B cell (primary cell): ENCODE results near the gene LSM6. TPM values are rescaled to one million over a fixed set of nuclear protein-coding genes. Genes with fewer than 3 reads are reported as not detected.

ENCODE experiments used
- ATAC-seq: fragments of 200-7000 bp; cut with Tn5 transposase; one replicate; pipeline ENCODE4 v1.10.0; 2021; ENCODE audit warnings: low read depth, mild to moderate bottlenecking, moderate number of reproducible peaks, moderate library complexity
- CTCF ChIA-PET: fragments of 350-600 bp; sonication (Branson Sonifier 250); formaldehyde crosslinking; loops from one replicate; lab custom pipeline; 2021; ENCODE audit warnings: antibody characterized with exemption, inconsistent platforms; lab: Charles Lee
- POLR2A ChIA-PET: fragments of 350-600 bp; sonication (Branson Sonifier 250); formaldehyde crosslinking; loops from one replicate; lab custom pipeline; 2021; ENCODE audit warnings: antibody characterized with exemption; lab: Charles Lee
- DNase-seq: peaks from one replicate; pipeline ENCODE4 v3.0.0; 2013
- H2AFZ ChIP-seq: 2 replicates; pipeline ENCODE4 v1.6.1; 2012; ENCODE audit warnings: mild to moderate bottlenecking, low read depth, low read length; ENCODE audit not compliant: insufficient read depth, poor library complexity, severe bottlenecking
- H3K27ac ChIP-seq, 2 donors: 1 replicate in 1 of 2; 2 replicates in 1 of 2; pipeline ENCODE4 v1.5.1; 2012 to 2013; ENCODE audit warnings: low read length in 2 of 2, mild to moderate bottlenecking in 2 of 2, moderate library complexity in 1 of 2
- H3K27me3 ChIP-seq, 4 experiments: fragments of 200-600 bp in 1 of 4; sonication (generic) in 1 of 4; replicated peaks in 1 of 4; 1 replicate in 2 of 4; 2 replicates in 2 of 4; pipeline versions ENCODE4 v1.6.1 to v1.7.0; 2013 to 2016; ENCODE audit warnings: low read length in 3 of 4, mild to moderate bottlenecking in 2 of 4, mixed read lengths in 1 of 4, moderate library complexity in 1 of 4; ENCODE audit not compliant: insufficient read depth in 4 of 4, control insufficient read depth in 3 of 4; ENCODE audit errors: control extremely low read depth in 1 of 4
- H3K36me3 ChIP-seq, 2 experiments: replicated peaks in 1 of 2; 1 replicate in 1 of 2; 2 replicates in 1 of 2; pipeline versions ENCODE4 v1.6.1 to v1.7.1; 2013; ENCODE audit warnings: low read length in 1 of 2; ENCODE audit not compliant: insufficient read depth in 2 of 2, control insufficient read depth in 1 of 2; ENCODE audit errors: control extremely low read depth in 1 of 2, extremely low read depth in 1 of 2
- H3K4me1 ChIP-seq, 2 donors: fragments of 200-600 bp in 1 of 2; sonication (generic) in 1 of 2; 1 replicate in 1 of 2; 2 replicates in 1 of 2; pipeline versions ENCODE4 v1.5.1 to v1.6.1; 2013 to 2017; ENCODE audit warnings: low read length in 2 of 2; ENCODE audit not compliant: control insufficient read depth in 2 of 2, insufficient read depth in 2 of 2
- H3K4me2 ChIP-seq: replicated peaks from 2 replicates; pipeline ENCODE3; 2012; ENCODE audit warnings: mild to moderate bottlenecking, low read depth, low read length; ENCODE audit not compliant: poor library complexity, severe bottlenecking
- H3K4me3 ChIP-seq, 5 experiments: fragments of 200-600 bp in 1 of 5; sonication (generic) in 1 of 5; 1 replicate in 3 of 5; 2 replicates in 2 of 5; pipeline versions ENCODE4 v1.5.1 to v1.7.0; 2011 to 2016; ENCODE audit warnings: low read length in 4 of 5, mild to moderate bottlenecking in 4 of 5, low read depth in 2 of 5, control low read depth in 1 of 5, moderate library complexity in 1 of 5; ENCODE audit not compliant: insufficient read depth in 1 of 5; ENCODE audit errors: control extremely low read depth in 1 of 5, extremely low read depth in 1 of 5
- H3K79me2 ChIP-seq: fragments of 200-600 bp; sonication (generic); one replicate; pipeline ENCODE4 v1.6.0; 2016; ENCODE audit warnings: low read length; ENCODE audit not compliant: control insufficient read depth, insufficient read depth
- H3K9ac ChIP-seq: fragments of 200-600 bp; sonication (generic); 2 replicates; pipeline ENCODE4 v1.6.1; 2017; ENCODE audit warnings: mild to moderate bottlenecking, low read length, moderate library complexity
- H3K9me3 ChIP-seq, 3 donors: one replicate each; pipeline versions ENCODE4 v1.6.1 to v1.7.1; 2013; ENCODE audit warnings: low read length in 2 of 3; ENCODE audit not compliant: control insufficient read depth in 2 of 3, insufficient read depth in 1 of 3; ENCODE audit errors: control extremely low read depth in 1 of 3
- H4K20me1 ChIP-seq: 2 replicates; pipeline ENCODE4 v1.6.0; 2012; ENCODE audit warnings: mild to moderate bottlenecking, low read length; ENCODE audit not compliant: insufficient read depth, control insufficient read depth, poor library complexity, severe bottlenecking
- H3K27ac Mint-ChIP-seq: one replicate; pipeline ENCODE4 v1.8.0; 2021; ENCODE audit warnings: mixed read lengths
- H3K27me3 Mint-ChIP-seq: one replicate; pipeline ENCODE4 v1.8.0; 2021; ENCODE audit warnings: mixed read lengths
- H3K4me1 Mint-ChIP-seq: one replicate; pipeline ENCODE4 v1.8.0; 2021; ENCODE audit warnings: mixed read lengths
- H3K4me3 Mint-ChIP-seq: one replicate; pipeline ENCODE4 v1.8.0; 2021; ENCODE audit warnings: mixed read lengths
- H3K9me3 Mint-ChIP-seq: one replicate; pipeline ENCODE4 v1.8.0; 2022; ENCODE audit warnings: mixed read lengths; ENCODE audit not compliant: insufficient read depth
- CTCF ChIP-seq: fragments of 200-600 bp; IDR thresholded peaks from one replicate; pipeline ENCODE4 v1.8.0; 2022; ENCODE audit warnings: antibody characterized with exemption, mild to moderate bottlenecking
- EZH2 ChIP-seq: IDR thresholded peaks from 2 replicates; pipeline ENCODE4 v1.6.1; 2012; ENCODE audit warnings: borderline replicate concordance, low read depth, mild to moderate bottlenecking, moderate library complexity, low read length; ENCODE audit not compliant: insufficient read depth, poor library complexity, severe bottlenecking
- WGBS: methylation state at CpG from one replicate; pipeline ENCODE4 v1.1.5; 2013; ENCODE audit warnings: missing lambda C conversion rate; ENCODE audit not compliant: insufficient coverage; 5-methylcytosine and 5-hydroxymethylcytosine counted together
- intact Hi-C: fragments of 100-400 bp; cut with micrococcal nuclease; formaldehyde crosslinking; loops from one replicate; pipeline ENCODE4 v1.10.0; 2022
- polyA plus RNA-seq: library from polyadenylated mRNA; depleted of rRNA; stranded (reverse); fragments of >200 nt; gene quantifications from 2 replicates; pipeline ENCODE4 v1.2.3, GENCODE V29; 2012
- total RNA-seq, 2 donors: library from RNA; stranded (reverse); fragments of 120-200 nt in 1 of 2; gene quantifications; 1 replicate in 1 of 2; 2 replicates in 1 of 2; pipeline versions ENCODE4 v1.2.3 to v1.2.4, GENCODE V29; 2013 to 2022

Gene LSM6
- total and polyA plus RNA-seq, 2 donors (not counting 1 experiment from before 2014, with no cell fraction given): 13.3 to 42.7 TPM

- Histone ChIP-seq H2AFZ (no peak overlapping the region), H3K36me3 (no peaks in the 10 kb centered on the region), H3K79me2 (no peaks in the 10 kb centered on the region), H3K9ac (no peak overlapping the region), H3K27ac (no peak overlapping the region), H3K27me3 (no peaks in the 10 kb centered on the region), H3K9me3 (no peaks in the 10 kb centered on the region), H3K4me1 (no peaks in the 10 kb centered on the region), H4K20me1 (no peaks in the 10 kb centered on the region), H3K4me3 (no peak overlapping the region), H3K4me2 (no peak overlapping the region)
- POLR2A ChIA-PET: no interaction called here
- DNase-seq: no peak
- no peak for ATAC-seq
- Mint-ChIP-seq H3K27me3 (no peaks in the 10 kb centered on the region), H3K4me1 (no peaks in the 10 kb centered on the region), H3K9me3 (no peaks in the 10 kb centered on the region), H3K4me3 (no peak overlapping the region), H3K27ac (no peak overlapping the region)
- no CpG with 5 or more reads among the region's 2 CpGs for WGBS
- intact Hi-C loops: no loop called here
- TF ChIP-seq EZH2 (no peak), CTCF (no peak)
- CTCF ChIA-PET: no interaction called here
Observed at GRCh38 chr4:146210890-146211289, 35.4 kb downstream of the LSM6 start.

GRCh38 chr4:146211440-146211839 lies 35.9 kb downstream of the LSM6 start:
- ChIA-PET POLR2A (no interaction called here), CTCF (no interaction called here)
- no peaks in the 10 kb centered on the region for H3K36me3 ChIP-seq
- no peak overlapping the region for H3K4me3 Mint-ChIP-seq
- no peaks in the 10 kb centered on the region for H3K4me1 ChIP-seq
- no peak for ATAC-seq
- no peaks in the 10 kb centered on the region for H3K9me3 Mint-ChIP-seq
- H4K20me1 ChIP-seq: no peaks in the 10 kb centered on the region
- H3K27ac ChIP-seq: no peak overlapping the region
- no peak overlapping the region for H3K4me2 ChIP-seq
- H3K27me3 ChIP-seq: no peaks in the 10 kb centered on the region
- H3K4me3 ChIP-seq: no peak overlapping the region
- no peaks in the 10 kb centered on the region for H3K27me3 Mint-ChIP-seq
- no peaks in the 10 kb centered on the region for H3K4me1 Mint-ChIP-seq
- intact Hi-C loops: no loop called here
- TF ChIP-seq EZH2 (no peak), CTCF (no peak)
- 98% methylated on average over 5 of the region's 7 CpGs for WGBS
- no peaks in the 10 kb centered on the region for H3K79me2 ChIP-seq
- H3K9me3 ChIP-seq: no peaks in the 10 kb centered on the region
- no peak overlapping the region for H2AFZ ChIP-seq
- no peak overlapping the region for H3K9ac ChIP-seq
- no peak for DNase-seq
- no peak overlapping the region for H3K27ac Mint-ChIP-seq
